NK-92 treated with Interleukin-12 subunit alpha and Interleukin-12 subunit beta, amount 100 ng/mL, for 24 hours (cell line): ENCODE data around the gene CHD6.
A peak's percentile ranks its signal among the peaks of the same experiment; 100 is the strongest.

Experiments
- DNase-seq: peaks from one replicate; lab custom pipeline; 2025; lab: John Stamatoyannopoulos, UW

The CHD6 gene, protein sequence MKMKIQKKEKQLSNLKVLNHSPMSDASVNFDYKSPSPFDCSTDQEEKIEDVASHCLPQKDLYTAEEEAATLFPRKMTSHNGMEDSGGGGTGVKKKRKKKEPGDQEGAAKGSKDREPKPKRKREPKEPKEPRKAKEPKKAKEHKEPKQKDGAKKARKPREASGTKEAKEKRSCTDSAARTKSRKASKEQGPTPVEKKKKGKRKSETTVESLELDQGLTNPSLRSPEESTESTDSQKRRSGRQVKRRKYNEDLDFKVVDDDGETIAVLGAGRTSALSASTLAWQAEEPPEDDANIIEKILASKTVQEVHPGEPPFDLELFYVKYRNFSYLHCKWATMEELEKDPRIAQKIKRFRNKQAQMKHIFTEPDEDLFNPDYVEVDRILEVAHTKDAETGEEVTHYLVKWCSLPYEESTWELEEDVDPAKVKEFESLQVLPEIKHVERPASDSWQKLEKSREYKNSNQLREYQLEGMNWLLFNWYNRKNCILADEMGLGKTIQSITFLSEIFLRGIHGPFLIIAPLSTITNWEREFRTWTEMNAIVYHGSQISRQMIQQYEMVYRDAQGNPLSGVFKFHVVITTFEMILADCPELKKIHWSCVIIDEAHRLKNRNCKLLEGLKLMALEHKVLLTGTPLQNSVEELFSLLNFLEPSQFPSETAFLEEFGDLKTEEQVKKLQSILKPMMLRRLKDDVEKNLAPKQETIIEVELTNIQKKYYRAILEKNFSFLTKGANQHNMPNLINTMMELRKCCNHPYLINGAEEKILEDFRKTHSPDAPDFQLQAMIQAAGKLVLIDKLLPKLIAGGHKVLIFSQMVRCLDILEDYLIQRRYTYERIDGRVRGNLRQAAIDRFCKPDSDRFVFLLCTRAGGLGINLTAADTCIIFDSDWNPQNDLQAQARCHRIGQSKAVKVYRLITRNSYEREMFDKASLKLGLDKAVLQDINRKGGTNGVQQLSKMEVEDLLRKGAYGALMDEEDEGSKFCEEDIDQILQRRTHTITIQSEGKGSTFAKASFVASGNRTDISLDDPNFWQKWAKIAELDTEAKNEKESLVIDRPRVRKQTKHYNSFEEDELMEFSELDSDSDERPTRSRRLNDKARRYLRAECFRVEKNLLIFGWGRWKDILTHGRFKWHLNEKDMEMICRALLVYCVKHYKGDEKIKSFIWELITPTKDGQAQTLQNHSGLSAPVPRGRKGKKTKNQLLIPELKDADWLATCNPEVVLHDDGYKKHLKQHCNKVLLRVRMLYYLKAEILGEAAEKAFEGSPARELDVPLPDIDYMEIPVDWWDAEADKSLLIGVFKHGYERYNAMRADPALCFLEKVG (N-terminal part only)

GRCh38 chr20:41617902-41618806 lies at the start of gene CHD6:
TSS of gene CHD6 (minus strand) at chr20:41618377. CDS start at chr20:41551337, 67,040 bp downstream.
- peak; percentile 97 for DNase-seq

DNA sequence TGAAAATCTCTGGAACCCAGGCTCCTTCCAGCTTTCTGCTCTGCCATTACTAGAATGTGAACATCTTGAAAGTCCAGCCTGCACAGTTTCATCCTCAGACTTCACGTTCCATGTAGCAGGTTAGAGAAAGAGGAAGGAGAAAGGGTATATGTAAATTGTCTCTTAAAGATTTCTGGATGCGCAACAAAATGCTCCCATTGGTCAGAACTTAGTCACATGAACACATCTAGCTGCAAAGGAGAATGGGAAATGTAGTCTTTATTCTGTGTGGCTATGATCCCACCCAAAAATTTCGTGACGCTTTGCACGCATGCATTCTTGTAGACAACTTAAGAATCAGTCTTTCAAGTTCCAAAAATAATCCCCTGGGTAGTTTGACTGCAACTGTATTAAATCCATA lies 46.4 kb upstream of the CHD6 start:
- DNase-seq: no peak

DNA sequence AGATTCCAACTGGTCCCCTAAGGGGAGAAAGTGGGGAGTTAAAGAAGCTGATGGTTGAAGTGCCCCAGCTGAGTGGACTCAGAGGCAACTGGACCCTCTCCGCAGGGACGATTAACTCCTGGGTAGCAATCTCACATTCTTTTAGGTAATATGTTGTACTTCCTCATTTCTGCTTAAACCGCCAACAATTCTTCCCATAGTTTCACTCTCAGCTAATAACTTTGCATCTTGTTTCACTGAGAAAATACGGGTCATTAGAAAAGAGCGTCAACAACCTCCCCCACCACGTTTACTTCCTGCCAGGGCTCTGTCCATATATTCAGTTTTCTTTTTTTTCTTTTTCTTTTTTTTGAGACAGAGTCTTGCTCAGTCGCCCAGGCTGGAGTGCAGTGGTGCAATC lies 39.5 kb upstream of the CHD6 start:
- no peak for DNase-seq

- no peak for DNase-seq
These were observed 37.9 kb upstream of the CHD6 start for GRCh38 chr20:41655962-41656618.

DNA sequence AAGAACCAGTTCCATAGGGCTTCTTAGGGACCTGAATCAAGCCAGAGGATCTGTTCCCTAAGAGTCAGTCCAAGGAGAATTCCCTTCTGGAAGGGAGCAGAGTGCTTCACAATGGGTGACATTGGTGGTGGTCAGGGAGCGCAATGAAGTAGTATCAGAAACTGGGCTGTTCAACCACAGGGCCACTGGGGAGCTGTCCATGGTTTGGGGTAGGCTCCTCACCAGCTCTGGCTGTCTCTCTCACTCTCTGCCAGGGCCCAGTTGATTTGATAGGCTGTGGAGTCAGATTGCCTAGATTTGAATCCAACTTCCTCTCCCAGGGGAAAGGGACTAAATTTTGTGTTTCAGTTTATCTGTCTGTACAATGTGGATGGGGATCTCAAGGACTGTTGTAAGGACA lies 36.7 kb upstream of the CHD6 start:
- DNase-seq: no peak

DNA sequence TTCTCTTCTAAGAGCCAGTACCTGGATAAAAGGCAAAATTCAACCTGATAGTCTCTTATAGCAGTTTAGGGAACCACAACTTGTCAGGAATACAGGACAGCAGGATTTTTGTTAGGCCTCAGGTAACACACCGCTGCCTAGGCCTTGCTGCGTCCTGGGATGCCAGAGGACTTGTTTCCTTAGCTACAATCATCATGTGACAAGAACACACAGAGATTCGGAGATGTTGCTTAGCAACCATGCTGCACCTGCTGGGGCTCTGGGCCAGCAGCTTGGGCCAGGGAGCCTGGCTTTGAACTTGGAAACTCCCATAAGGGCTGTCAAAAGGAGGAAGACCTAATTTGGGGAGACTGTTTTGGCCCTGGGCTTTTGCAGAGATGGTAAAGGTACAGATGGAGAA lies 36.1 kb upstream of the CHD6 start:
- DNase-seq: no peak

DNA sequence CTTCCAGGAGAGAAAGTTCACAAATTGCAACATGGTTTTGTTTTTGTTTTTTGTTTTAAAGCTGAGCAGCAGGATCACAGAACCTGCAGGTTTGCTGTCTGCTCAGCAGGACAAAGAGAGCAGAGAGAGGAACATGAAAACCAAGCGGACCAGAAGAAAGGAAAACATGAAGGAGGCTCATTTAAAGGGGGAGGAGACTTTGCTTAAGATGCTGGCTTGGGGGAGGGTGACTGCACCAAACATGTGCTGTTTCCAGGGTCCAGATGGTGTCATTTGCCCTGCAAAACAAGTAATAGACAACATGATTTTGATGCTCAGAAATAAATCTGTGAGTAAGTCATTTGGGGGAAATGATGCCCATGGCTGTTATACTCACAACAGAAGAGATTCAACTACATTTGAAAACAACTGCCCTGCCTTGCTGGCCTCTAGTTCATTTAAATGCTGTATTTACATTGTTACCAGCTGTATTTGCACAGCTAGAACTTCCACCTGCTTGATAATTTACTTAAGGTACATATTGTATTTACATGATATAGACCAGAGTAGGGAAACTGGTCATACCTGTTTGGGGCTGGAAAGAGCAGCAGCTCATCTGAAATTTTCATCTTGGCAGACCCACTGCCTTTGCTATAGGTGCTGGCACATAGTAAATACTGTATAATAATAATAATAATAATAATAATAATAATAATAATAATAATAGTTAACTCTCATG lies 32.2 kb upstream of the CHD6 start:
- DNase-seq: no peak

DNA sequence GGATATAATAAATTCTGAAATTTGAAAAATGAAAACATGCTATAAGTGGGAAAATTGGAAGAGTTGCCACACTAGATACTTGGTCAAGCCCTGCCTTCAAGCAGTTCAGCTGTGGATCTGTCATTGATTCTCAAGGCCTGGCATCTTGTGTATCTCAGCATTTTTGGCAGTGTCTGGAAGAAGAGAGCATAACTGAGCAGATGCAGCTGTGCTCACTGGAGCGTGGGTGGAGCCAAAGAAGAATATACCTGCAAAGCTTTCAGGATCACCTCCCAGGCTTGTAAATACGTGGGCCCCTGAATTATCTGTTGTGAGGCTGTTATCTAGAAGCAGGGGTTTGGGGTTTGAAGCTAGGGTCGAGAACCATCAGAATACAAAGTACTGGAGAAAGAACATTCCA lies 31.3 kb upstream of the CHD6 start:
- DNase-seq: no peak

DNA sequence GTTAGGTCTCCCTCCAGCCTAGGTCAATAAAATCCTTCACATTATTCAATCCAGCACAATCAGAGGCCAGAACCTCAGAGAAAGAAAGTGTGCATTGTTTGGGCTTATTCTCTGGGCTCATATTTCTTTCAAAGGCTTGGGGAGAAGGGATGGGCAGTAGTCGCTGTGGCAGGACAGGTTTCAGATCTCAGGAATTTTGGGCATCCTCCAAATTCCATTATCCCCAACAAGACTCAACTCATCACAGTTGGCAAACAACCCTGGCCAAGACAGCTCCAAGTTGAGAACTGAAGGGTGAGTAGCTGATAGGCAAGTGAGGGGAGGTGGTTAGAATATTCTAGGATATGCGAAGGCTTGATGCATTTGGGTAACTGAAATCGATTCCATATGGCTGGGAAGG lies 27.2 kb upstream of the CHD6 start:
- no peak for DNase-seq

- no peak for DNase-seq
These were observed 25.3 kb upstream of the CHD6 start for GRCh38 chr20:41643504-41643938.

DNA sequence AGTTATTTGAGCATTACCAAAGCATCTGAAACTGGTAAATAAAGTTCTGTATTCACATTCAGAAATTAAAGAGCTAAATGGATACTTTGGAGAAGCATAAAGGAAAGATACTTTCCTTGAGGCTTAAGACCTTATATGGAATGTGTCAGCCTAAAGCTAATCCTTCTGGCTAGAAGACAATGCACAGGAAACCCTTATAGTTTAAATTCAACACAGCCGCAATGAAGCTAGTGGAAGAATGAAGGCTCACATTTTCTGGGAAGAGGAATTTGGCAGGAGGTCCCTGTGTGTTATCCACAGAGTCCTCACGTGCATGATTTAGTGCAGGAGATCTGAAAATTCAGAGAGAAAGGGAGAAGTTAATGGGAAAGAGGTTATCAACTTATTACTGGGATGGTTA lies 21.5 kb upstream of the CHD6 start:
- no peak for DNase-seq

DNA sequence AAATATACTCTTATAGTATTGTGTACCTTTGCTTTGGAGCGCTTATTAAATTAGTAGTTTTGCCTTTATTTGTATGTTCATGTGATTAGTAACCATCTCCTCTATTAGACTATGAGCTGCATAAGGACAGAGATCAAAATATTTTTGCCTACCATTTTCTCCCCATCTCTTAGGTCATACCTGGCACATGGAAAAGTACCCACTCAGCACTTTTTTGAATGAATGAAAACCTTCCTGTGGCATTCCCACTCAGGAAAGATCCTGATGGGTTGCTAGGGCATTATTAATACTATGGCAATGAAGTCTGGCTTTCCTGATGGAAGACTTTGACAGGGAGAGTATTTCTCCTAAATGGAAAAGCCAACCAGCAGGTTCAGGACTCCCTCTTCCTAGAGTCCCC lies 20.3 kb upstream of the CHD6 start:
- DNase-seq: no peak

DNA sequence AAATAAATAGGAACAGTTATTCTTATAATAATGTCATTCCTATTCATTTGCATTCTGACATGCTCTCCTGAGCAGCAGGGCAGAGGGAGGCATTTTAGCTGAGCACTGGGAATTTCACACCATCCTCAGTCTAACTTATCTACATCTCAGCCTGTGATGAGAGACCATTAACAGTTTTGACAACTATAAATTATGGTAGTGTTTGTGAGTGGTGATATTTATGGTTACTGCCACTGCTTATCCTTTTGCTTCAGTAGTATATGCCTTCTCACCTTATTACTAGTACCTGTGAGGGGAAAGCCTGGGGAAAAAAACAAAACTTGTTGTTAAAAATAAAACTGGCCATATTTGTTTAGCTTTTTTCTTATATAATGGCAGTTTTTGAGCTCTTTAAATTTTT lies 17.0 kb upstream of the CHD6 start:
- DNase-seq: no peak

DNA sequence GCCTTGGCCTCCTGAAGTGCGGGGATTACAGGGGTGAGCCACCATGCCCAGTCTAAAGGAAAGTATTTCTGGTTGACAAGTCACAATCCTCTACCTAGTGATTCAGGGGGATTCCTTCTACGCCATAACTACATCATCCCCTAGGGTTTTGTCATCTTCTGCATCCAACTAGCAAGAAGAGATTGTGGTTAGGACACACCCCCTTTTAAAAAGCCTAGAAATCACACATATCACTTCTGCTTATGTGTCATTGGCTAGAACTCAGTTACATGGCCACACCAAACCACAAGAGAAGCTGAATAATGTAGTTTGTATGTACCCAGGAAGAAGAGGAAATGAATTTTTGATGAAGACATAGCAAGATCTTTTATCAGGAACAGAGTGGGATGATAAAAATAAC lies 14.7 kb upstream of the CHD6 start:
- DNase-seq: no peak

DNA sequence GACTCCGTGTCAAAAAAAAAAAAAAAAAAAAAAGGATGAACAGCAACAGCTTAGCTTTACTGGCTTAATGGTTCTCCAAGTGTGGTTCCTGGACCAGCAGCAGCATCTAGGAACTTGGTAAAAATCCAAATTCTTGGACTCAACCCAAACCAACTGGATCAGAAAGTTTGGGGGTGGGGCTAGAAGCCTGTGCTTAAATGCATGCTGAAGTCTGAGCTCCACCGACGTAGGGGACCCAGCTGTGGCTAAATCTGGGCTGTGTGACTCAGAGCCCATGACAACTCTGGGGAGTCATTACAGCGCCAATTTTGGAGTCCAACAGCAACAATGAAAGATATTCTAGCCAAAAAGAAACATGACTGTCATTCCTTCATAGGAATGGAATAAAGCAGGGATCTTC lies 13.6 kb upstream of the CHD6 start:
- no peak for DNase-seq

DNA sequence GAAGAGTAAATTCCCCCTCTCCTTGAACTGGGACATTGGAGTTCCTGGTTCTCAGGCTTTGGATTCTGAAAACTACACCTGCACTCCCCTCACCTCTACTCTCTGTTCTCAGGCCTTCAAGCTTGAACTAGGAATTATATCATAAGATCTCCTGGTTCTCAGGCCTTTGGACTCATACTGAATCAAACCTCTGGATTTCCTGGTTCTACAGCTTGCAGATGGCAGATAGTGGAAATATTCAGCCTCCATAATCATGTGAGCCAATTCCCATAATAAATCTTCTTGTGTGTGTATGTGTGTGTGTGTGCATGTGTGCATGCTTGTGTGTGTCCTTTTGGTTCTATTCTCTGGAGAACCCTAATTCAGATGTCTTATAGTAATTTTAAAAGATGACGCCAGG lies 12.7 kb upstream of the CHD6 start:
- DNase-seq: no peak

DNA sequence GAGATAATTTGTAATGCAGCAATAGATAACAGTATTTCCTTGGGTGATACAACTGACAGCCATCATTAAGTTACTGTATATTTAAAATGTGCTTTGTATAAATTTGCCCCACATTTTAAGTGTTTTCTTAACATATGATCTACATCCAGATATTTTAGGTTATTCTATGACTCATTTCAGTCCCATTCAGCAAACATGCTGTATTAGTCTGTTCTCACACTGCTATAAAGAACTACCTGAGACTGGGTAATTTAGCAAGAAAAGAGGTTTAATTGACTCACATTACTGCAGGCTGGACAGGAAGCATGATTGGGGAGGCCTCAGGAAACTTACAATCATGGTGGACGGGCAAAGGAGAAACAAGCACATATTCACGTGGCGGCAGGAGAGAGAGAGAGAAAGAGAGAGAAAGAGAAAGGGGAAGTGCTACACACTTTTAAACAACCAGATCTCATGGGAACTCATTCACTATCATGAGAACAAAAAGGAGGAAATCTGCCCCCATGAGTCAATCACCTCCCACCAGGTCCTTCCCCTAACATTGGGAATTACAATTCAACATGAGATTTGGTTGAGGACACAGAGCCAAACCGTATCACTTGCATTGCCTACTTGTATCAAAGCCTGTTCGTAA lies 9.6 kb upstream of the CHD6 start:
- DNase-seq: no peak

DNA sequence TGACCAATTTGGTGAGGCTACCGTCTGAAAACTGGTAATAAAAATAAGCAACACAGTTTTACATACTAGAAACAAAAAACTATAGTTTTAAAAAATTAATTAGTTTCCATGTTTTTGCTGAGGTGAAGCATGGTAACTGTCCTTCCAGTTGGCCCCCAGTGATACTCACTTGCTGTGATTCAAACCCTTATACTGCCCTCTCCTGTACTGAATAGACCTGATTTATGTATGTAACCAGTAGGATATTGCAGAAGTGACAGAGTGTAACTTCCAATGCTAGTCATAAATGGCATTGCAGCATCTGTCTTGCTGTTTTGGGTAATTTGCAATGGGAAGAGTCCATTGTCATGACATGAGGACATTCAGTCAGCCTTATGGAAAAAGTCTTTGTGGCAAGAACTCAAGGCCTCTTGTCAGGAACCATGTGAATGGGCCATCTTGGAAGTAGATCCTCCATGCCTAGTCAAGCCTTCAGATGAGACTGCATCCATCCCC lies 8.9 kb upstream of the CHD6 start:
- no peak for DNase-seq

- DNase-seq: no peak
These were observed 5.6 kb upstream of the CHD6 start for GRCh38 chr20:41623625-41624375.
